ENCODE measurements around the gene MRPS15.

Gene MRPS15

GRCh38 chr1:36510418-36510817 lies 46.2 kb upstream of the MRPS15 start (continued):
- no peak for TF ChIP-seq ZNF785 (tag by site-specific recombination; IDR thresholded peaks at IDR 0.05)
- TF ChIP-seq ZNF626 (tag by site-specific recombination; IDR thresholded peaks at IDR 0.05): no peak
- TF ChIP-seq ZNF274 (IDR thresholded peaks at IDR 0.05; ENCODE audit: low read length): no peak
- TF ChIP-seq ZNF274 (tag by site-specific recombination; IDR thresholded peaks at IDR 0.05; ENCODE audit: borderline replicate concordance): no peak

DNA sequence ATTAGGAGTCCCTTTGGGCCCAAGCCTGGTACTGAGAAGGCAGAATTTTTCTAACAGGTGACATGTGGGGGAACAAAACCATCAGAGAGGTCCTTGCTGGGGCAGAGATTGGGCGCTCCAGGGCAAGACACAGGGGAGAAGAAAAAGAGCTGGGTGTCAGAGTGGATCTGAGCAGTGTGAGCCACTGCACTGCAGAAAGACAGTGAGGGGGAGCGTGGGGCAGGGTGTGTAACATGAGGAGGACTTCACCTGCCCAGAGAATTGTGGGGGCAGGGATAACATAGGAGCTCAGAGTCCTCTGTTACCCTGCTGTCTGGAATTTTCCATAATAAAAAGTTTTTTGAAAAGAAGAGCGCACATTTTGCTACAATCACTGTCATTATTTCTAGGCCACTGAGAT lies 44.1 kb upstream of the MRPS15 start:
- Histone ChIP-seq H3K9me3 (ENCODE audit: control insufficient read depth, insufficient read depth, low read depth, low read length) (no peaks in the 10 kb centered on the region), H3K36me3 (ENCODE audit: control insufficient read depth in 2 of 2, insufficient read depth in 1 of 2, low read length in 2 of 2) (no peaks in the 10 kb centered on the region), H3K4me3 (ENCODE audit: low read depth, low read length) (no peak overlapping the region), H3K4me1 (ENCODE audit: control insufficient read depth, insufficient read depth, low read length) (no peaks in the 10 kb centered on the region), H3K27ac (ENCODE audit: extremely low read depth, low read depth, low read length) (no peak overlapping the region)
- POLR2A ChIA-PET: no interaction called here
- CTCF ChIA-PET: interaction anchor here (2.7 kb wide), 1 partner anchor 8 kb away, joined by 17 read pairs; no protein-coding TSS in a partner anchor
- TF ChIP-seq, protein P1, sequence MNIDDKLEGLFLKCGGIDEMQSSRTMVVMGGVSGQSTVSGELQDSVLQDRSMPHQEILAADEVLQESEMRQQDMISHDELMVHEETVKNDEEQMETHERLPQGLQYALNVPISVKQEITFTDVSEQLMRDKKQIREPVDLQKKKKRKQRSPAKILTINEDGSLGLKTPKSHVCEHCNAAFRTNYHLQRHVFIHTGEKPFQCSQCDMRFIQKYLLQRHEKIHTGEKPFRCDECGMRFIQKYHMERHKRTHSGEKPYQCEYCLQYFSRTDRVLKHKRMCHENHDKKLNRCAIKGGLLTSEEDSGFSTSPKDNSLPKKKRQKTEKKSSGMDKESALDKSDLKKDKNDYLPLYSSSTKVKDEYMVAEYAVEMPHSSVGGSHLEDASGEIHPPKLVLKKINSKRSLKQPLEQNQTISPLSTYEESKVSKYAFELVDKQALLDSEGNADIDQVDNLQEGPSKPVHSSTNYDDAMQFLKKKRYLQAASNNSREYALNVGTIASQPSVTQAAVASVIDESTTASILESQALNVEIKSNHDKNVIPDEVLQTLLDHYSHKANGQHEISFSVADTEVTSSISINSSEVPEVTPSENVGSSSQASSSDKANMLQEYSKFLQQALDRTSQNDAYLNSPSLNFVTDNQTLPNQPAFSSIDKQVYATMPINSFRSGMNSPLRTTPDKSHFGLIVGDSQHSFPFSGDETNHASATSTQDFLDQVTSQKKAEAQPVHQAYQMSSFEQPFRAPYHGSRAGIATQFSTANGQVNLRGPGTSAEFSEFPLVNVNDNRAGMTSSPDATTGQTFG (tag by site-specific recombination; IDR thresholded peaks at IDR 0.05; ENCODE audit: borderline replicate concordance): no peak
- TF ChIP-seq ZNF239 (tag by site-specific recombination; IDR thresholded peaks at IDR 0.05): no peak
- TF ChIP-seq ZNF324 (tag by site-specific recombination; IDR thresholded peaks at IDR 0.05): no peak
- TF ChIP-seq TCF7L2 (IDR thresholded peaks at IDR 0.05; ENCODE audit: borderline replicate concordance, low read depth, low read length): no peak
- TF ChIP-seq, protein P2, sequence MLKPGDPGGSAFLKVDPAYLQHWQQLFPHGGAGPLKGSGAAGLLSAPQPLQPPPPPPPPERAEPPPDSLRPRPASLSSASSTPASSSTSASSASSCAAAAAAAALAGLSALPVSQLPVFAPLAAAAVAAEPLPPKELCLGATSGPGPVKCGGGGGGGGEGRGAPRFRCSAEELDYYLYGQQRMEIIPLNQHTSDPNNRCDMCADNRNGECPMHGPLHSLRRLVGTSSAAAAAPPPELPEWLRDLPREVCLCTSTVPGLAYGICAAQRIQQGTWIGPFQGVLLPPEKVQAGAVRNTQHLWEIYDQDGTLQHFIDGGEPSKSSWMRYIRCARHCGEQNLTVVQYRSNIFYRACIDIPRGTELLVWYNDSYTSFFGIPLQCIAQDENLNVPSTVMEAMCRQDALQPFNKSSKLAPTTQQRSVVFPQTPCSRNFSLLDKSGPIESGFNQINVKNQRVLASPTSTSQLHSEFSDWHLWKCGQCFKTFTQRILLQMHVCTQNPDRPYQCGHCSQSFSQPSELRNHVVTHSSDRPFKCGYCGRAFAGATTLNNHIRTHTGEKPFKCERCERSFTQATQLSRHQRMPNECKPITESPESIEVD (tag by site-specific recombination; IDR thresholded peaks at IDR 0.05): no peak
- no peak for TF ChIP-seq ZNF670 (tag by site-specific recombination; IDR thresholded peaks at IDR 0.05; ENCODE audit: low read depth)
- no peak for TF ChIP-seq HOXA7 (CRISPR knock-in tag; IDR thresholded peaks at IDR 0.05; ENCODE audit: borderline replicate concordance)
- no peak for TF ChIP-seq ZNF174 (tag by site-specific recombination; IDR thresholded peaks at IDR 0.05)
- no peak for TF ChIP-seq ZFP41 (tag by site-specific recombination; IDR thresholded peaks at IDR 0.05; ENCODE audit: borderline replicate concordance)
- no peak for TF ChIP-seq SCRT1 (tag by site-specific recombination; IDR thresholded peaks at IDR 0.05; ENCODE audit: borderline replicate concordance)
- no peak for TF ChIP-seq HOXC10 (CRISPR knock-in tag; IDR thresholded peaks at IDR 0.05)
- TF ChIP-seq SETDB1 (IDR thresholded peaks at IDR 0.05; ENCODE audit: insufficient read length, low read length): no peak
- TF ChIP-seq ZNF549 (tag by site-specific recombination; IDR thresholded peaks at IDR 0.05): no peak
- no peak for TF ChIP-seq ZNF510 (tag by site-specific recombination; IDR thresholded peaks at IDR 0.05; ENCODE audit: insufficient replicate concordance)
- no peak for TF ChIP-seq ZNF704 (tag by site-specific recombination; IDR thresholded peaks at IDR 0.05)
- TF ChIP-seq ZSCAN5A (tag by site-specific recombination; IDR thresholded peaks at IDR 0.05): no peak
- no peak for TF ChIP-seq ZBTB44 (tag by site-specific recombination; IDR thresholded peaks at IDR 0.05)
- TF ChIP-seq ZNF548 (tag by site-specific recombination; IDR thresholded peaks at IDR 0.05): no peak
